Activated naive CD8-positive, alpha-beta T cell treated with anti-CD3 and anti-CD28 coated beads, Interleukin-2, amount 50 U/mL, for 24 hours (primary cell): Measurements from ENCODE around the gene AKR1E2.
"Not testable (repeated sequence)": the region's sequence is repeated elsewhere in the genome, so short reads cannot be mapped to it uniquely, and the experiment has no call there.

Experiments
- ATAC-seq: fragments of 150-1000 bp; cut with Tn5 transposase; one replicate; pipeline ENCODE4 v1.10.0; 2021
- DNase-seq: peaks from one replicate; pipeline ENCODE4 v3.0.0; 2021
- H3K27ac Mint-ChIP-seq: one replicate; pipeline ENCODE4 v1.8.0; 2021; ENCODE audit warnings: mild to moderate bottlenecking, mixed read lengths
- H3K27me3 Mint-ChIP-seq: one replicate; pipeline ENCODE4 v1.8.0; 2021; ENCODE audit warnings: mixed read lengths
- H3K36me3 Mint-ChIP-seq: one replicate; pipeline ENCODE4 v1.8.0; 2021; ENCODE audit warnings: low read depth, mixed read lengths
- H3K4me1 Mint-ChIP-seq: one replicate; pipeline ENCODE4 v1.8.0; 2021; ENCODE audit warnings: mixed read lengths
- H3K4me3 Mint-ChIP-seq: one replicate; pipeline ENCODE4 v1.8.0; 2021; ENCODE audit warnings: mild to moderate bottlenecking, moderate library complexity, mixed read lengths
- H3K9me3 Mint-ChIP-seq: one replicate; pipeline ENCODE4 v1.8.0; 2021; ENCODE audit warnings: mixed read lengths

The AKR1E2 gene

GRCh38 chr10:4804465-4804864 is 21.5 kb upstream of the AKR1E2 start:
- no peak overlapping the region for H3K4me3 Mint-ChIP-seq
- no peak for DNase-seq
- no peaks in the 10 kb centered on the region for H3K9me3 Mint-ChIP-seq
- H3K27me3 Mint-ChIP-seq, result peaks cover 5% of the 10 kb centered on the region
- no peak overlapping the region for H3K27ac Mint-ChIP-seq
- no peaks in the 10 kb centered on the region for H3K36me3 Mint-ChIP-seq
- H3K4me1 Mint-ChIP-seq, result no peaks in the 10 kb centered on the region
- no peak for ATAC-seq

- no peak overlapping the region for H3K27ac Mint-ChIP-seq
- no peaks in the 10 kb centered on the region for H3K4me1 Mint-ChIP-seq
- DNase-seq (no peak), ATAC-seq (no peak)
- H3K4me3 Mint-ChIP-seq, result no peak overlapping the region
- H3K9me3 Mint-ChIP-seq, result no peaks in the 10 kb centered on the region
- peaks cover 4% of the 10 kb centered on the region for H3K27me3 Mint-ChIP-seq
- no peaks in the 10 kb centered on the region for H3K36me3 Mint-ChIP-seq
Observed at GRCh38 chr10:4806534-4806933, 19.5 kb upstream of the AKR1E2 start.

- Mint-ChIP-seq H3K4me1 (no peaks in the 10 kb centered on the region), H3K4me3 (no peak overlapping the region), H3K27ac (no peak overlapping the region), H3K36me3 (no peaks in the 10 kb centered on the region), H3K9me3 (no peaks in the 10 kb centered on the region), H3K27me3 (peaks cover 3% of the 10 kb centered on the region)
- no peak for DNase-seq
- no peak for ATAC-seq
Observed at GRCh38 chr10:4807761-4808507, 18.1 kb upstream of the AKR1E2 start.

- Mint-ChIP-seq H3K36me3 (no peaks in the 10 kb centered on the region), H3K27ac (no peak overlapping the region), H3K27me3 (peaks cover 3% of the 10 kb centered on the region), H3K4me1 (no peaks in the 10 kb centered on the region), H3K9me3 (no peaks in the 10 kb centered on the region), H3K4me3 (no peak overlapping the region)
- DNase-seq, result no peak
- no peak for ATAC-seq
Observed at GRCh38 chr10:4809156-4809555, 16.9 kb upstream of the AKR1E2 start.

GRCh38 chr10:4810092-4810491 is 15.9 kb upstream of the AKR1E2 start:
- no peaks in the 10 kb centered on the region for H3K4me1 Mint-ChIP-seq
- ATAC-seq, result no peak

GRCh38 chr10:4812046-4812445 is 14.0 kb upstream of the AKR1E2 start:
- Mint-ChIP-seq H3K27ac (no peak overlapping the region), H3K36me3 (no peaks in the 10 kb centered on the region), H3K9me3 (no peaks in the 10 kb centered on the region), H3K4me1 (no peaks in the 10 kb centered on the region), H3K4me3 (no peak overlapping the region), H3K27me3 (peaks cover 10% of the 10 kb centered on the region)
- DNase-seq (no peak), ATAC-seq (no peak)

More at GRCh38 chr10:4810092-4810491, 15.9 kb upstream of the AKR1E2 start:
- Mint-ChIP-seq H3K4me3 (no peak overlapping the region), H3K27me3 (peaks cover 3% of the 10 kb centered on the region), H3K9me3 (no peaks in the 10 kb centered on the region), H3K36me3 (no peaks in the 10 kb centered on the region), H3K27ac (no peak overlapping the region)
- DNase-seq, result no peak

GRCh38 chr10:4813023-4813422 is 13.0 kb upstream of the AKR1E2 start:
- Mint-ChIP-seq H3K36me3 (no peaks in the 10 kb centered on the region), H3K4me1 (no peaks in the 10 kb centered on the region), H3K27me3 (peaks cover 17% of the 10 kb centered on the region), H3K4me3 (no peak overlapping the region), H3K27ac (no peak overlapping the region), H3K9me3 (no peaks in the 10 kb centered on the region)
- DNase-seq (no peak), ATAC-seq (peak; percentile 33)

- H3K27ac Mint-ChIP-seq, result no peak overlapping the region
- no peaks in the 10 kb centered on the region for H3K9me3 Mint-ChIP-seq
- no peak for DNase-seq
Observed at GRCh38 chr10:4813496-4813895, 12.5 kb upstream of the AKR1E2 start.

GRCh38 chr10:4815646-4816180 is 10.3 kb upstream of the AKR1E2 start:
- not testable (repeated sequence) for H3K4me1 Mint-ChIP-seq, H3K36me3 Mint-ChIP-seq, H3K4me3 Mint-ChIP-seq, H3K27ac Mint-ChIP-seq, DNase-seq, H3K9me3 Mint-ChIP-seq, ATAC-seq
- peaks cover 37% of the 10 kb centered on the region for H3K27me3 Mint-ChIP-seq

More at GRCh38 chr10:4813496-4813895, 12.5 kb upstream of the AKR1E2 start:
- ATAC-seq, result no peak
- H3K4me3 Mint-ChIP-seq, result no peak overlapping the region
- H3K36me3 Mint-ChIP-seq, result no peaks in the 10 kb centered on the region
- no peaks in the 10 kb centered on the region for H3K4me1 Mint-ChIP-seq
- peaks cover 21% of the 10 kb centered on the region for H3K27me3 Mint-ChIP-seq

GRCh38 chr10:4816966-4817365 is 9.0 kb upstream of the AKR1E2 start:
- Mint-ChIP-seq H3K36me3 (no peaks in the 10 kb centered on the region), H3K9me3 (no peaks in the 10 kb centered on the region), H3K27ac (no peak overlapping the region), H3K4me1 (no peaks in the 10 kb centered on the region), H3K27me3 (peaks cover 43% of the 10 kb centered on the region), H3K4me3 (no peak overlapping the region)
- ATAC-seq (no peak), DNase-seq (no peak)

GRCh38 chr10:4819067-4819466 is 6.9 kb upstream of the AKR1E2 start:
- no peak for ATAC-seq
- Mint-ChIP-seq H3K27me3 (peaks cover 56% of the 10 kb centered on the region), H3K27ac (no peak overlapping the region), H3K9me3 (no peaks in the 10 kb centered on the region), H3K4me3 (no peak overlapping the region), H3K36me3 (no peaks in the 10 kb centered on the region), H3K4me1 (no peaks in the 10 kb centered on the region)
- DNase-seq, result no peak

- H3K36me3 Mint-ChIP-seq, result no peaks in the 10 kb centered on the region
- H3K4me3 Mint-ChIP-seq, result no peak overlapping the region
- no peaks in the 10 kb centered on the region for H3K9me3 Mint-ChIP-seq
- H3K27ac Mint-ChIP-seq, result no peak overlapping the region
- DNase-seq, result no peak
- ATAC-seq, result no peak
- no peaks in the 10 kb centered on the region for H3K4me1 Mint-ChIP-seq
- H3K27me3 Mint-ChIP-seq, result peaks cover 62% of the 10 kb centered on the region
Observed at GRCh38 chr10:4819707-4820106, 6.3 kb upstream of the AKR1E2 start.

GRCh38 chr10:4820804-4821401 is 5.1 kb upstream of the AKR1E2 start:
- H3K4me3 Mint-ChIP-seq, result no peak overlapping the region
- H3K27ac Mint-ChIP-seq, result no peak overlapping the region
- H3K27me3 Mint-ChIP-seq, result peaks cover 70% of the 10 kb centered on the region
- DNase-seq, result no peak
- ATAC-seq, result no peak
- H3K36me3 Mint-ChIP-seq, result no peaks in the 10 kb centered on the region
- no peaks in the 10 kb centered on the region for H3K9me3 Mint-ChIP-seq
- H3K4me1 Mint-ChIP-seq, result peaks cover 2% of the 10 kb centered on the region

- no peak for DNase-seq
- Mint-ChIP-seq H3K4me1 (peaks cover 5% of the 10 kb centered on the region), H3K36me3 (no peaks in the 10 kb centered on the region), H3K27ac (no peak overlapping the region), H3K27me3 (peaks cover 70% of the 10 kb centered on the region), H3K9me3 (no peaks in the 10 kb centered on the region), H3K4me3 (no peak overlapping the region)
- no peak for ATAC-seq
Observed at GRCh38 chr10:4822208-4822607, 3.8 kb upstream of the AKR1E2 start.

- H3K4me3 Mint-ChIP-seq, result no peak overlapping the region
- H3K36me3 Mint-ChIP-seq, result no peaks in the 10 kb centered on the region
- peaks cover 5% of the 10 kb centered on the region for H3K4me1 Mint-ChIP-seq
Observed at GRCh38 chr10:4824791-4825310, 1.2 kb upstream of the AKR1E2 start.

More at GRCh38 chr10:4824791-4825310, 1.2 kb upstream of the AKR1E2 start:
- no peaks in the 10 kb centered on the region for H3K9me3 Mint-ChIP-seq
- H3K27me3 Mint-ChIP-seq, result peaks cover 73% of the 10 kb centered on the region
- ATAC-seq, result no peak
- DNase-seq, result no peak
- H3K27ac Mint-ChIP-seq, result no peak overlapping the region
